Fibroblast of the aortic adventitia (primary cell): ENCODE measurements around the gene NCK2. TPM values are rescaled to one million over a fixed set of nuclear protein-coding genes. Genes with fewer than 3 reads are reported as not detected.

Experiments used
- DNase-seq: peaks from one replicate; pipeline ENCODE4 v3.0.0-alpha.2; 2010; ENCODE audit warnings: low read depth
- H3K4me3 ChIP-seq: 2 replicates; pipeline ENCODE4 v1.5.1; 2011; ENCODE audit warnings: low read depth, mild to moderate bottlenecking, control low read depth, low read length, moderate library complexity
- CTCF ChIP-seq: IDR thresholded peaks from 2 replicates; pipeline ENCODE4 v1.5.1; 2011; ENCODE audit warnings: mild to moderate bottlenecking, low read length, control low read depth, inconsistent platforms; ENCODE audit not compliant: insufficient read depth
- total RNA-seq: library from RNA; depleted of rRNA; stranded (reverse); fragments of >200 nt; gene quantifications from 2 replicates; pipeline ENCODE4 v1.2.3, GENCODE V29; 2012; ENCODE audit warnings: low replicate concordance

NCK2 gene
- total RNA-seq, 1 donor: 9.4 TPM

- DNase-seq: no peak
- H3K4me3 ChIP-seq: no peak overlapping the region
- no peak for TF ChIP-seq CTCF
Measured at GRCh38 chr2:105875241-105875640, 130.5 kb downstream of the NCK2 start.

- no peak overlapping the region for H3K4me3 ChIP-seq
- TF ChIP-seq CTCF: no peak
- no peak for DNase-seq
Measured at GRCh38 chr2:105876191-105876590, 131.5 kb downstream of the NCK2 start.

- H3K4me3 ChIP-seq: no peak overlapping the region
- no peak for TF ChIP-seq CTCF
- DNase-seq: no peak
Measured at GRCh38 chr2:105877945-105878344, 133.2 kb downstream of the NCK2 start.

- no peak for DNase-seq
- H3K4me3 ChIP-seq: no peak overlapping the region
- no peak for TF ChIP-seq CTCF
Measured at GRCh38 chr2:105879106-105879802, 134.5 kb downstream of the NCK2 start.

GRCh38 chr2:105879803-105880300 is 135.1 kb downstream of the NCK2 start:
- no peak overlapping the region for H3K4me3 ChIP-seq
- DNase-seq: no peak
- TF ChIP-seq CTCF: no peak

- no peak for TF ChIP-seq CTCF
- no peak for DNase-seq
- H3K4me3 ChIP-seq: no peak overlapping the region
Measured at GRCh38 chr2:105880637-105881036, 135.9 kb downstream of the NCK2 start.
